Measurements from ENCODE around the gene FAM43B.

FAM43B gene

GRCh38 chr1:20552728-20553445 is 514 bp downstream of the FAM43B start:
- no peak for DNase-seq

GRCh38 chr1:20555025-20555757 is 2.8 kb downstream of the FAM43B start:
- DNase-seq = no peak

GRCh38 chr1:20555758-20556120 is 3.4 kb downstream of the FAM43B start:
- DNase-seq = no peak

- no peak for DNase-seq
These were observed 5.8 kb downstream of the FAM43B start for GRCh38 chr1:20558191-20558590.

- no peak for DNase-seq
These were observed 8.6 kb downstream of the FAM43B start for GRCh38 chr1:20560966-20561365.

- DNase-seq = no peak
These were observed 12.9 kb downstream of the FAM43B start for GRCh38 chr1:20565234-20565633.

- no peak for DNase-seq
These were observed 17.2 kb downstream of the FAM43B start for GRCh38 chr1:20569523-20570098.

GRCh38 chr1:20571427-20571826 is 19.1 kb downstream of the FAM43B start:
- DNase-seq = no peak

- no peak for DNase-seq
These were observed 21.6 kb downstream of the FAM43B start for GRCh38 chr1:20573987-20574386.

GRCh38 chr1:20574686-20575540 is 22.5 kb downstream of the FAM43B start:
- DNase-seq = peak; percentile 3

GRCh38 chr1:20575541-20576336 is 23.4 kb downstream of the FAM43B start:
- no peak for DNase-seq

GRCh38 chr1:20578062-20578461 is 25.7 kb downstream of the FAM43B start:
- no peak for DNase-seq

- no peak for DNase-seq
These were observed 26.5 kb downstream of the FAM43B start for GRCh38 chr1:20578721-20579395.

GRCh38 chr1:20584890-20585289 is 32.5 kb downstream of the FAM43B start:
- DNase-seq = no peak

- DNase-seq = no peak
These were observed 34.7 kb downstream of the FAM43B start for GRCh38 chr1:20586953-20587660.

- no peak for DNase-seq
These were observed 35.3 kb downstream of the FAM43B start for GRCh38 chr1:20587661-20588053.

- no peak for DNase-seq
These were observed 36.4 kb downstream of the FAM43B start, which contains the start of gene CDA for GRCh38 chr1:20588634-20589225. Gene CDA (plus strand): TSS chr1:20589097. CDS start chr1:20589130, 33 bp downstream.

GRCh38 chr1:20589331-20590278 is 37.2 kb downstream of the FAM43B start:
- no peak for DNase-seq

- no peak for DNase-seq
These were observed 38.0 kb downstream of the FAM43B start for GRCh38 chr1:20590306-20590777.

Data from NCI-H774 (cell line).